PFSK-1 (cell line): ENCODE results near the gene GOLM1.

ENCODE experiments used
- POLR2AphosphoS5 ChIP-seq: IDR thresholded peaks from 2 replicates; pipeline ENCODE4 v1.6.1; 2012; ENCODE audit warnings: low read depth, mild to moderate bottlenecking, control low read depth, low read length, moderate library complexity
- REST ChIP-seq, 2 experiments: IDR thresholded peaks; 2 replicates each; pipeline versions ENCODE4 v1.6.1 to v1.8.0; 2011 to 2012; ENCODE audit warnings: low read depth in 2 of 2, low read length in 2 of 2, control low read depth in 1 of 2, inconsistent platforms in 1 of 2, mild to moderate bottlenecking in 1 of 2, moderate library complexity in 1 of 2; ENCODE audit not compliant: insufficient read depth in 1 of 2

GRCh38 chr9:86135371-86135770 is 36.0 kb upstream of the GOLM1 start:
- no peak for TF ChIP-seq REST (IDR thresholded peaks at IDR 0.05; ENCODE audit: insufficient read depth in 1 of 2, low read depth in 2 of 2, low read length in 2 of 2)
- no peak for TF ChIP-seq POLR2AphosphoS5
